Fibroblast of lung (primary cell): ENCODE data around the gene NANS. TPM values are rescaled to one million over a fixed set of nuclear protein-coding genes. Genes with fewer than 3 reads are reported as not detected.

ENCODE experiments used
- DNase-seq, 2 donors: peaks; one replicate each; pipeline versions ENCODE4 v3.0.0 to v3.0.0-alpha.2; 2010; ENCODE audit warnings: low read depth in 2 of 2
- H2AFZ ChIP-seq: 2 replicates; pipeline ENCODE4 v1.5.1; 2012; ENCODE audit warnings: low read length, control low read depth, inconsistent platforms
- H3K27ac ChIP-seq: 2 replicates; pipeline ENCODE4 v1.5.1; 2011; ENCODE audit warnings: low read length, control low read depth; ENCODE audit not compliant: insufficient read depth
- H3K27me3 ChIP-seq: 2 replicates; pipeline ENCODE4 v1.5.1; 2011; ENCODE audit warnings: mild to moderate bottlenecking, low read length; ENCODE audit not compliant: control insufficient read depth, insufficient read depth
- H3K36me3 ChIP-seq: 2 replicates; pipeline ENCODE4 v1.5.1; 2011; ENCODE audit warnings: low read length; ENCODE audit not compliant: control insufficient read depth, insufficient read depth
- H3K4me1 ChIP-seq: 2 replicates; pipeline ENCODE4 v1.5.1; 2011; ENCODE audit warnings: low read length; ENCODE audit not compliant: control insufficient read depth, insufficient read depth; ENCODE audit errors: extremely low read depth
- H3K4me2 ChIP-seq: 2 replicates; pipeline ENCODE4 v1.5.1; 2011; ENCODE audit warnings: low read length, control low read depth; ENCODE audit not compliant: insufficient read depth; ENCODE audit errors: extremely low read depth
- H3K4me3 ChIP-seq, 4 experiments: fragments of 200-600 bp in 1 of 4; sonication (generic) in 1 of 4; replicated peaks in 1 of 4; 2 replicates each; pipeline ENCODE4 v1.5.1; 2011 to 2016; ENCODE audit warnings: low read length in 4 of 4, low read depth in 3 of 4, mild to moderate bottlenecking in 3 of 4, control low read depth in 2 of 4, inconsistent platforms in 1 of 4, mixed read lengths in 1 of 4; ENCODE audit not compliant: insufficient read depth in 1 of 4; ENCODE audit errors: control extremely low read depth in 1 of 4
- H3K79me2 ChIP-seq: 2 replicates; pipeline ENCODE4 v1.5.1; 2012; ENCODE audit warnings: mild to moderate bottlenecking, low read length, inconsistent platforms; ENCODE audit not compliant: control insufficient read depth, insufficient read depth
- H3K9ac ChIP-seq: 2 replicates; pipeline ENCODE4 v1.5.1; 2011; ENCODE audit warnings: mild to moderate bottlenecking, low read length, control low read depth; ENCODE audit not compliant: insufficient read depth
- H3K9me3 ChIP-seq: 2 replicates; pipeline ENCODE4 v1.5.1; 2012; ENCODE audit warnings: low read depth, low read length; ENCODE audit not compliant: control insufficient read depth, insufficient read depth
- H4K20me1 ChIP-seq: 2 replicates; pipeline ENCODE4 v1.5.1; 2011; ENCODE audit warnings: low read length; ENCODE audit not compliant: control insufficient read depth, insufficient read depth; ENCODE audit errors: extremely low read depth
- CTCF ChIP-seq, 2 donors: IDR thresholded peaks in 1 of 2; conservative IDR thresholded peaks in 1 of 2; 1 replicate in 1 of 2; 2 replicates in 1 of 2; pipeline ENCODE4 v1.5.1; 2011 to 2012; ENCODE audit warnings: low read length in 2 of 2, control low read depth in 1 of 2, inconsistent platforms in 1 of 2, low read depth in 1 of 2, mild to moderate bottlenecking in 1 of 2
- EZH2 ChIP-seq: IDR thresholded peaks from 2 replicates; pipeline ENCODE4 v1.5.1; 2012; ENCODE audit warnings: low read length, control low read depth, mild to moderate bottlenecking; ENCODE audit errors: missing control alignments
- polyA plus RNA-seq, 2 donors: library from polyadenylated mRNA; depleted of rRNA in 1 of 2; stranded (reverse) in 1 of 2; unstranded in 1 of 2; fragments of >200 nt; gene quantifications; 2 replicates each; pipeline ENCODE4 v1.2.1, GENCODE V29; 2011 to 2012; ENCODE audit warnings: missing spikeins in 1 of 2
- total RNA-seq: library from RNA; depleted of rRNA; stranded (reverse); fragments of >200 nt; gene quantifications from 2 replicates; pipeline ENCODE4 v1.2.1, GENCODE V29; 2014

The NANS gene
- total and polyA plus RNA-seq, 2 donors (not counting 1 experiment from before 2014, with no cell fraction given), result 83.9 to 105 TPM

GRCh38 chr9:98132158-98132557, 75.6 kb downstream of the NANS start:
- Histone ChIP-seq H3K9ac (no peak overlapping the region), H3K4me3 (no peak overlapping the region), H4K20me1 (no peaks in the 10 kb centered on the region), H3K36me3 (no peaks in the 10 kb centered on the region), H3K27me3 (peaks cover 18% of the 10 kb centered on the region), H2AFZ (no peak overlapping the region), H3K4me1 (no peaks in the 10 kb centered on the region), H3K79me2 (no peaks in the 10 kb centered on the region), H3K9me3 (no peaks in the 10 kb centered on the region), H3K4me2 (no peak overlapping the region), H3K27ac (no peak overlapping the region)
- no peak for DNase-seq
- TF ChIP-seq CTCF (conservative IDR thresholded peaks at IDR 0.05 in 1 of 2, IDR thresholded peaks at IDR 0.05 in 1 of 2; ENCODE audit: low read depth in 1 of 2, low read length in 2 of 2) (no peak), EZH2 (no peak)

Other genes starting within 250 kb of the NANS start
- not detected in 2 replicates for gene FOXE1, start 203.5 kb upstream of the NANS start, total RNA-seq
- gene FOXE1, start 203.5 kb upstream of the NANS start, polyA plus RNA-seq, result 0.01 and 2.0 TPM in 2 replicates
- 12.9 and 16.4 TPM in 2 replicates for gene TRMO, start 134.2 kb upstream of the NANS start, total RNA-seq
- 13.8 and 15.8 TPM in 2 replicates for gene TRMO, start 134.2 kb upstream of the NANS start, polyA plus RNA-seq
- gene HEMGN, start 118.6 kb upstream of the NANS start, total RNA-seq, result not detected in 2 replicates
- not detected in 2 replicates for gene HEMGN, start 118.6 kb upstream of the NANS start, polyA plus RNA-seq
- gene ANP32B, start 73.4 kb upstream of the NANS start, total RNA-seq, result 12.3 and 16.7 TPM in 2 replicates
- gene ANP32B, start 73.4 kb upstream of the NANS start, polyA plus RNA-seq, result 62.0 and 73.7 TPM in 2 replicates
- gene TRIM14, start 62.5 kb downstream of the NANS start, total RNA-seq, result 4.4 and 8.6 TPM in 2 replicates
- gene TRIM14, start 62.5 kb downstream of the NANS start, polyA plus RNA-seq, result 7.8 and 16.3 TPM in 2 replicates
- under 0.01 and 0.50 TPM in 2 replicates for gene CORO2A, start 135.9 kb downstream of the NANS start, total RNA-seq
- gene CORO2A, start 135.9 kb downstream of the NANS start, polyA plus RNA-seq, result 0.11 and 0.26 TPM in 2 replicates
- 8.2 and 24.9 TPM in 2 replicates for gene TBC1D2, start 198.9 kb downstream of the NANS start, total RNA-seq
- 7.5 and 10.3 TPM in 2 replicates for gene TBC1D2, start 198.9 kb downstream of the NANS start, polyA plus RNA-seq